Activated CD8-positive, alpha-beta memory T cell treated with anti-CD3 and anti-CD28 coated beads for 4 hours (primary cell): ENCODE data around the gene TAF6L.
A peak's percentile ranks its signal among the peaks of the same experiment; 100 is the strongest.
"Not testable (repeated sequence)": the region's sequence is repeated elsewhere in the genome, so short reads cannot be mapped to it uniquely, and the experiment has no call there.

Source experiments
- DNase-seq, 2 donors: peaks; one replicate each; pipeline ENCODE4 v3.0.0-alpha.2; 2020; ENCODE audit warnings: low read depth in 2 of 2

TAF6L gene

DNA sequence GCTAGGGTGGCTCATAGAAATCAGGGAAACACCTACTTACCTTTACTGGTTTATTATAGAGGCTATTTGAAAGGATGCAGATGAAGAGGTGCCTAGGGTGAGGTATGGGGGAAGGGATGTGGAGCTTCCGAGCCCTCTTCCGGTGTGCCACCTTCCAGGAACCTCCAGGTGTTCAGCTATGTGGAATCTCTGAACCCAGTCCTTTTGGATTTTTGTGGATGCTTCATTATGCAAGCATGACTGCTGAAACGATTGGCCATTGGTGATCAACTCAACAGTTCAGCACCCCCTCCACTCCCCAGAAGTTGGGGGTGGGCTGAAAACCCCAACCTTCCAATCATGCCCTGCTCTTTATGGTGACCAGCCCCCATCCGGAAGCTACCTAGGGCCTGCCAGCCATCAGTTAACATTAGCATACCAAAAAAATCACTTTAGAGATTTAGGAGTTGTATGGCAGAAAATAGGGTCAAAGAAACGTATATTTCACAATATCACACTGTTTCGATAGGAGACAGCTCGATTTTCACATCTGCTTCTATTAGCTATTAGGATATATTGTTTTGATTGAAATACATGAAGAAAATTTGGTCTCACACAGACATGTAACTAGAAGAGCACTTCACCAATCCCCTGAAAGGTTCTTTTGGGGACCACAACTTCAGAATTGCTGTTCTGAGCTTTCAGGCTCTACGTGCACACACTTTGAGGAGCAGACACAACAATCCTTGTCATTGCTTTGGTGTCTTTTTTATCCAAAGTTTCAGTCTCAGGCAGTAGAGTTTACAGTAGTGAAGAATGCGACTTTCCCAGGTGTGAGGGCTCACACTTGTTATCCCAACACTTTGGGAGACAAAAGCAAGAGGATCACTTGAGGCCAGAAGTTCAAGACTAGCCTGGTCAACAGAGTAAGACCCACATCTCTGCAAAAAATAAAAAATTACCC lies 13.1 kb upstream of the TAF6L start:
- no peak for DNase-seq

DNA sequence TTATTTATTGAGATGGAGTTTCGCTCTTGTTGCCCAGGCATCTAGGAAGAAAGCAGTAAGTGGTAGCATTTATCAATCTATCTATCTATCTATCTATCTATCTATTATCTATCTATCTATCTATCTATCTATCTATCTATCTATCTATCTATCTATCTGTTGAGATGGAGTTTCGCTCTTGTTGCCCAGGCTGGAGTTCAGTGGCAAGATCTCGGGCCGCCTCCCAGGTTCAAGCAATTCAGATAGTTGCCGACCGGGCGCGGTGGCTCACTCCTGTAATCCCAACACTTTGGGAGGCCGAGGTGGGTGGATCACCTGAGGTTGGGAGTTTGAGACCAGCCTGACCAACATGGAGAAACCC lies 10.3 kb upstream of the TAF6L start:
- not testable (repeated sequence) for DNase-seq

DNA sequence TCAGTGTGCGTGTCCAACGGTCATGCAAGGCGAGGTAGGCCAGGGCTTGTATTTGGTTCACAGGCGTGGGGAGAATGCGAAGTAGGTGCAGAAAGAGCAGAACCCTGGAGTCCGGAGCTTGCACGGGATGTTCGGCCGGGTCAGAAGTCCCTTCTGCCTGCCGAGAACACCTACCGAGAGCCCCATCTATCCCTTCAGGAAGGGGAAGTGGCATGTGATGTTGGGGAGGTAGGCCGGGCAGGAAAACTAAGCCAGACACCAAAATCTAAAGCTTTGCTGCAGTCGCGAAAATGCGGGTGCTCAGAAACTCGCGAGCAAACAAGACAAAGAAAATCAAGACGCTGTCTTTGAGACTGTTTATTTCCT lies 435 bp upstream of the TAF6L start:
- no peak for DNase-seq

DNA sequence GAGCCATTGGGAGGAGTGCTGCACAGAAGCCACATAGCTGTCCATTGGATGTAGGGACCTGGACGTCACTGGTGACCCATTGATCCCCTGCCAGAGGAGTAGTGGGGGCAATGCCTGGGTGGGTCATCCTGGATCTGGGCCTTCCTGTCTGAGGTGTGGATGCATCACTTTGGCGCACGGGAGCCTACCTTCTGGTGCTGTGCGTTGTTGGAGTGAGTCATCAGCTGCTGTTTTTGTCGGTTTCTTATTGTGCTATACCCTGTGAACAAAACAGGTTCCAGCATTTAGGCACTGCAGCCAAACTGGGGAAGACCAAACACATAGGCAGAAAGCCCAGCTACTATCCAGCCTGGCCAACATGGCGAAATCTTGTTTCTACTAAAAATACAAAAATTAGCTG lies 3.2 kb downstream of the TAF6L start:
- DNase-seq = no peak

DNA sequence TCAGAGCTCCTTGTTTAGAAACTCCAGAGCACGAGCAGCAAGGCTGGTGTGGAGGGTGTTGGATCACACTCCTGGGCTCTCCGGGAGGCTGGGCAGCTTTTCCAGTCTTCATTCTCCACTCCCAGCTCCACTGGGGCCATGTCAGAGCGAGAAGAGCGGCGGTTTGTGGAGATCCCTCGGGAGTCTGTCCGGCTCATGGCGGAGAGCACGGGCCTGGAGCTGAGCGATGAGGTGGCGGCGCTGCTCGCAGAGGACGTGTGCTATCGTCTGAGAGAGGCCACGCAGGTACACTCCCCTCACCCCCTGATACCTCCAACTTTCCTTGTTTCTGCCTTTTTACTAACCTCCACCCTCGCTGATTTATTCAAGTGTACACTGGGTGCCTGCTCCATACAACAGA lies 4.5 kb downstream of the TAF6L start:
- DNase-seq = no peak

DNA sequence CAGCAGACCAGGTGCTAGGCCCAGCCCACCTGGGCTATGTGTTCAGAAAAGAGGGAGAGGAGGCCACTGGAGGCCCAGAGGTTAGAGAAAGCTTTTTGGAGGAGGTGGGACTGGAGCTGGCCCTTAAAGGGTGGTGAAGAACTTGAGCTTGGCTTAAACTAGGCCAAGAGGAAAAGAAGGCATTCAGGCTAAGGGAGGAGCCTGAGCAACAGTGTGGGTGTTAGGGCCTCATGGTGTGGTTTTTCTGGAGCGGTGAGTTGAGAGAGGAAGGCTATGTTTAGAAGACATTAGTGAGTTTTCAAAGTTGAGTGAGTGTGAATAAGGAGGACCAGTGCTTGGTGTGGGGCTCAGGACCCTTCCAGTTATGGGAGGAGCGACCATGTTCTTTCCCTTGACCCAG lies 6.2 kb downstream of the TAF6L start:
- no peak for DNase-seq

DNA sequence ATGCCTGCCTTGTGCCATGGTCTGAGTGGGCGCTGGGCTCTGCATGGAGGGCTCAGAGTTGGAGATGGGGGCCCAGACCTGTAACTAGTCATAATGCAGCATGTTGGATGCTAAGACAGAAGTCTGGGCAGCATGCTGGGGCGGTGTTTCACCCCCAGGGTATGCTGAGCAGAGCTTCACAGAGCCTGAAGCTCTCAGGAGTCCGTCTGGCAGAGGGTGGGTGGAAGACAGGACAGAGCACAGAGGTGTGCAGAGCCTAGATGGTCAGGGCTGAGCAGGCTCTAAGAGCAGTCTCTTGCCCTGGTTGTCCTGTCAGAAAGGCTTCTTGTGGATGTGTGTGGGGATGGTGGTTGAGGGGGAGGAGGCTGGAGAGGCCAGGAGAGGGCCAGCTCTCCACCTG lies 7.2 kb downstream of the TAF6L start:
- DNase-seq = no peak

DNA sequence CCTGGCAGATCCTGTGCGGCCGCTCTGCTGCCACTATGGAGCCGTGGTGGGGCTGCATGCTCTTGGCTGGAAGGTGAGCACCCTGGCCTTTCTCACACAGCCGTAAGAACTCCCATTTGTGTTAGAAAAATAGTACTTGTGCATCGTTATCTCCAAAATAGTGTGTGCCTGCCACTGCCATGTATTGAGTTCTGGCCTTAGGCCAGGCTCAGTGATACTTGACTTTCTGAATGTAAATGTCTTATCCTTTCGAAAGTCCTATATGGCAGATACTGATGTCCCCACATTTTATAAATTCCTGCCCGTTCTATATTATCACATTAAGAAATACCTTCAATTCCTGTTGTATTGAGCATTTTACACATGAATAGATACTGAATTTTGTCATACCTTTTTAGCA lies 11.6 kb downstream of the TAF6L start:
- DNase-seq = no peak

DNA sequence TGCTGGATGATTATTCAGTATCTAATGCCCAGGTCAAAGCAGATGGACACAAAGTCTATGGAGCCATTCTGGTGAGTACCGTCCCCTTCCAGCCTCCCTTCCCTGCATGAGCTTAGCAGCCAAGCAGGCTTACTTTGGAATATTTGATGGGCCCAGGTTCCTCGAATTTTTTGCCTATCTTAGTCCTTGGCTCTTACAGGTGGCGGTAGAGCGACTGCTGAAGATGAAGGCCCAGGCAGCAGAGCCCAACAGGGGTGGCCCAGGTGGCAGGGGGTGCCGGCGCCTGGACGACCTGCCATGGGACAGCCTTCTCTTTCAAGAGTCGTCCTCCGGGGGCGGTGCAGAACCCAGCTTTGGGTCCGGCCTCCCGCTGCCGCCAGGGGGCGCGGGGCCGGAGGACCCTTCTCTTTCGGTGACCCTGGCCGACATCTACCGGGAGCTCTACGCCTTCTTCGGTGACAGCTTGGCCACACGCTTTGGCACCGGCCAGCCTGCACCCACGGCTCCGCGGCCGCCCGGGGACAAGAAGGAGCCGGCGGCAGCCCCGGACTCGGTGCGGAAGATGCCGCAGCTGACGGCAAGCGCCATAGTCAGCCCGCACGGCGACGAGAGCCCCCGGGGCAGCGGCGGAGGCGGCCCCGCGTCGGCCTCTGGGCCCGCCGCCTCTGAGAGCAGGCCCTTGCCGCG lies 15.3 kb downstream of the TAF6L start:
- DNase-seq = peak; percentile 69 to 73

DNA sequence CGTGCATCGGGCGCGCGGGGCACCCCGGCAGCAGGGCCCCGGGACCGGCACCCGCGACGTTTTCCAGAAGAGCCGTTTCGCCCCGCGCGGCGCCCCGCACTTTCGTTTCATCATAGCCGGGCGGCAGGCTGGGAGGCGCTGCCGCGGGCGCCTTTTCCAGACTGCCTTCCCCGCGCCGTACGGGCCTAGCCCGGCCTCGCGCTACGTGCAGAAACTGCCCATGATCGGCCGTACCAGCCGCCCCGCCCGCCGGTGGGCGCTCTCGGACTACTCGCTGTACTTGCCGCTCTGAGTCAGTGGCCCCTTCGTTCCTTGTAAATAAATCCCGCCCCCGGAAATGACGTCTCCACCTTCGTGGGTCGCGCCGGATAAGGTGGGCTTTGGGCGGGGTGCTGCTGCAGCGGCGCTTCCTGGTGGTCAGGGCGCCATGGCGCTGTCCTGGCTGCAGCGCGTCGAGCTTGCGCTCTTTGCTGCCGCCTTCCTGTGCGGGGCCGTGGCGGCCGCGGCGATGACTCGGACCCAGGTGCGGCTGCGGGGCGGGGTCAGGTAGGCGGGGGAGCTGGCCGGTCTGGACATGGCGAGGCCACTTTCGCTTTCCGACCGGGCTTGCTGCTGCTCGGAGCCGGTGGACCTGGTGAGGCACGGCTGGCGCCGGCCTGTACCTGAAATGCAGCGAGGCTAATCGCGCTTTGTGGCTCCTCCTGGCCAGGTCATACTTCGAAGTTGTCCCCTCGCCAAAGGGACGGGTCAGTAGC lies 16.0 kb downstream of the TAF6L start, which contains the start of gene TMEM179B:
TMEM179B (plus strand) TSS at position 398 of the 755 bp plus-strand sequence; CDS start at position 428, 30 bp downstream.
- DNase-seq = peak; percentile 98 to 99

DNA sequence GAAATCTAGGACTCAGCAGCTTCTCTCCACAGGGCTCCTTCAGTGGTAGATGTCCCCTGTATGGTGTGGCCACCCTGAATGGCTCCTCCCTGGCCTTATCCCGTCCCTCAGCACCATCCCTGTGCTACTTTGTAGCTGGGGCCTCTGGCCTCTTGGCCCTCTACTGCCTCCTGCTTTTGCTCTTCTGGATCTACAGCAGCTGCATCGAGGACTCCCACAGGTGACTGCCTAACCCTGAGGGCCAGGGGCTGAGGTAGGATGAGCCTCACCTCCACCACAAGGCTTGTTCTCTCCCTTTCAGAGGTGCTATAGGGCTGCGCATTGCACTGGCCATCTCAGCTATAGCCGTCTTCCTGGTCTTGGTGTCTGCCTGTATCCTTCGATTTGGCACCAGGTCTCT lies 17.8 kb downstream of the TAF6L start:
- no peak for DNase-seq

DNA sequence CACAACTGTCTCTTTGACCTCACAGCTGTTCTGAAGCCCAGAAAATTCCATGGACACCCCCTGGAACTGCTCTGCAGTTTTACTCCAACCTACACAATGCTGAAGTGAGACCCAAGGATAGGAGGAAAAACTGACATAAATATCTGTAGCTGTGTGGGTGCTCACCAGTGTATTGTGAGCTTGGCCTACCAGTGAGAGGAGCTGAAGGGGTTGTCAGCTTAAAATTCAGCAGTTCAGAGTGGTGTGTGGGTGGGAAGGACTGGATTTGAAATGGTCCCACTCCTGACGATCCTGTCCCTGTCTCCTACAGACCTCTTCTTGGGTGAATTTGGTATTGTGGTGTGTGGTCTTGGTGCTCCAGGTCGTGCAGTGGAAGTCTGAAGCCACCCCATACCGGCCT lies 18.4 kb downstream of the TAF6L start:
- no peak for DNase-seq

DNA sequence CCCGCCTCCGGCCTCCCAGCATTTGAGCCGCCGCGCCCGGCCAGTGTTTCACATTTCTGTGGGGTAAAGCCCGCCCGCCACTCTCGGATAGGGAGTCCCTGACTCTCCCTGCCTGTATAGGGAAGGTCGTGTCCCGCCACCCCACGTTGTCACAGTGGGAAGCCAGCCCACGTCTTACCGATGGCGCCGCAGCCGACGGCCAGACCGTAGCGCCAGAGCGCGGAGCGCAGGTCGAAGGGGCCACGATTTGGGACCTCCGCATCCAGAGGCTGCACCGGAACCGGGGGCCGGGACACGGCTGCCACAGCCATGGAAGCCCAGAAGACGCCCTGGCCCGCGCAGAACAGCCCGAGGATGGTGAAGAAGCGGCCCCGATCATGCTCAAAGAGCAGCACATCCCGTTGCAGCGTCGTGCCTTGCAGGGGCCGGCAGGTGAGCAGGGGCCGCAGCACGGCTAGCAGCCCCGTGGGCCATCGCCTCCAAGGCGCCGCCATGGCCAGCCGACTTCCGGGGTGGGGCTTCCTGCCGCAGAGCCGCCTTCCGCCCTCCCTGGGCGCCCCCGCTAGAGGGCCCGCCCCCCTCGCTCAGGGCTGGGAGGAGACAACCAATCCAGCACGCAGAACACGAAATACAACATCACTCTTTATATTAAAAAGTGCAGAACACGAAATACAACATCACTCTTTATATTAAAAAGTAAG lies 20.5 kb downstream of the TAF6L start, which contains the start of gene TMEM223:
TMEM223 (minus strand) TSS at position 506 of the 701 bp plus-strand sequence; CDS start at position 494, 12 bp downstream.
- peak; percentile 78 to 83 for DNase-seq

DNA sequence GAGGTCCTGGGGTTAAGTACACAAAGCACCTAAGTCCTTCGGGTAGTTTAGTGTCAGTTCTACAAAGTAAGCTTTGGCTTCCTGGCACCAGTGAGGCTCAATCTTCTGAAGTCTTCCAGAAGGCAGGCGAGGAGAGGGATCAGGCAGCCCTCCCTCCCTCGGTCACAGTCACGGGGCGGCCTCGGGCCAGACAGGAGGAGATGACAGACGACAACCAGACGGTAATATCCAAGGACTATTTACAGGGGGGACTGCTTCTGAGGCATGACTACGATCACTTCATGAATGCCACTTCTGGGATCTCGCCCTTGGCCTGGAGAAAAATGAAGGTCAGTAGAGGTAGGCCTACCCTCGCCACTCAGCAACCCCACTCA lies 21.0 kb downstream of the TAF6L start:
- no peak for DNase-seq

DNA sequence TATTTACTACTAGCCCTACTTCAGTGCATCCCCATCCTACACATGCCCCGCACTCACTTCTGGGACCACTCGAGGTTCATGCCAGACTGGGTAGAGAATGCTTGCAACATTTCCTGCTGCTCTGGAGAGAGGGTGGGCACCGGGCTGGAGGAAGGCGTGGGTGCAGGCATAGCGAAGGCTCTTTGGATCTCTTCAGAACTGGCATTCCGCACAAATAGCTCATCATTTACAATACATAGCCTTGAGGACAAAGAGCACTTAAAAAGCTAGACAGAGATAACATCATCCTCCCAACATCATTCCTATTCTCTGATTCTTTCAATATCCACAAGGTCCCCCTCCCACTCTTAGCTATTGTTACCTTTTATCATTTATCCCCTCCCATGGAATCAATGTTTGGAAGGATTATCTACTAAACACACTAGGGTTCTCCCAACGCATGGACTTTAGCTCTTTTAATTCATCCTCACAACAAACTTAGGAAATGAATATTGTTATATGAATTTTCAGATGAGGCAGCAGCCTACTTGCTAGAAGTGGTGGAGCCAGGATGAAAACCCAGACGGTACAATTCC lies 23.1 kb downstream of the TAF6L start:
- DNase-seq = no peak

DNA sequence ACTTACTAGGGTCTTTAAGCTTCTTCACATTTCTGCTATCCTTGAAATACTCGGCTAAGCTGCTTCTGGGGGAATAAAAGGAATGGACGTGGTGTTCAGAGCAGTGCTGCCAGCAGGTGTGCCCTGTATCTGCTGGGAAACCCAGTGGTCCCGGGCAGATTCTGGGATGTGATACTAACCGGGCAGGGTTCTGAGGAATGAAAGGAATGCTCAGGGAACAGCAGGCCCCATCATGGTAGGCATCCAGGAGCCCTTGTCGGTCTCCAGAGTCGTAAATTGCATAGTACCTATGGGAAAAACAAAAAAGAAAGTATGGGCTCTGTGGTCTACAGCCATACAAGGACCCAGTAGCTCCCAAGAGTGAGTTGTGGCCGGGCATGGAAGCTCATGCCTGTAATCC lies 25.1 kb downstream of the TAF6L start:
- DNase-seq = no peak

DNA sequence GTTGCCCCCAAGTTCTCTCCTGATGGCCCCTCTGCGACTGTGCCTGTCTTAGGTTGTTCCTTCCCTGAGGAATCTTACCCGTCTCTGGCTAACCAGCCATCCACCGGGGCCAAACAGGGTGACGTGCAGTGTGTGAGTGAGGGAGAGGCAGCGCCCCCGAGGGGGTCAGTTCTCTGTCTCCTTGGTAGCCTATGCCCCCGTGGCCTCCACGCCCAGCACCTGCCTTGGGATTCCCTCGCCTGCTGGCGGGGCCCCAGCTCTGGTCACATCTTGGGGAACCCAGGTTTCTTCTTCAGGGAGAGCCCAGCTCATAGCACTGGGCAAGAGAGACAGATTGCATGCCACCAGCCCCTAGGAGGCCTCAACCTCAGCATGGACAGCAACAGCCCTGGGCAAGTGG lies 28.3 kb downstream of the TAF6L start:
- no peak for DNase-seq

DNA sequence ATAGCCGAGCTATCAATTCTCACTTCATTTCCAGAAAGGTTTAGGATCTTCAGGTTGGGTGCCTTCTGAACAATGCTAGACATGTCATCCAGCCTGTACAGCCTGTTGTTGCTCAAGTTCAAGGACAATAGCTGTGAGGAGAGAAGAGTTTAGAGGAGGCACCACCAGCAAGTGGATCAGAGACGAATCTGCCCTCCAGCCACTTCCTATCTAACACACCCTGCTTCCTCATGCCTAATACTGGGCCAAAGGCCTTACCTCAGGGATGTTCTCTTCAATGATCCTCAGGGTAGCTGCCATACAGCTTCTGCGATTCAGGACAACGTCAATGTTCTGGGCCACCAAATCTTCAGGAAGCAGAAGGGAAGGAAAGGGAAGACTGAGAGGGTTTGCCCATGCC lies 29.9 kb downstream of the TAF6L start:
- DNase-seq = no peak

DNA sequence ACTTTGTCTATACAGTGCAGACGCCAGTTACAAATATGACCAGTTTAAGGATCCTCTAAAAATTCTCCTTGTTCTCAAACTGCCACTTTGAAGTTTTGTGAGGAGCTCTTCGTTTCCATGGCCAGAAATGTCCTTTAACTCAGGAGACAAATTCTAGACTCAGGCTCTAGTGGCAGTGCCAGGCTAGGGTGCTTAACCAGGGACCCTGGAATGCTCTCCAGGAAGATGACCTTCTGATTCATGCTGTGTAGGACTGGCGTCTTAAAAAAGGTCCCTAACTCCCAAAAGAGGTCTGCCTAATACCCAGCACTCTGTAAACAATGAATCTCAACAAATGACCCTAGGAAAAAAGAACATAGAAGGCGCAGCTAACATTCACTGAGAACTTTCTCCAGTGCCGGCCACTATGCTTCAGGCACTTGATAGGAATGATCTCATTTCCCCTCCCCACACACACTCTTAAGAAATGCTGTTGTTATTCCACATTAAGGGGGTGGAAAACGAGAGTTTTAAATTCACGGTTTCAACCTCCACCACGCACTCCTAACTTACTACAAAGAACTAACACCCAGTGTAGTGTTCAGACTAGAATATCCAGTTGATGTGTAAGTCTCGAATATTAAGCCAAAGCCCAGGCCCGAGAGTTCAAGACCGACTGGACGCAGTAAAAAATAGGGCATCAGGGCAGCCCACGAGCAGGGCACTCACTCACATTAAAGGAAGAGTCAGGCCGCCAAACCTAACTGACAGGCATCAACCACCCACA lies 33.3 kb downstream of the TAF6L start:
- DNase-seq = no peak

DNA sequence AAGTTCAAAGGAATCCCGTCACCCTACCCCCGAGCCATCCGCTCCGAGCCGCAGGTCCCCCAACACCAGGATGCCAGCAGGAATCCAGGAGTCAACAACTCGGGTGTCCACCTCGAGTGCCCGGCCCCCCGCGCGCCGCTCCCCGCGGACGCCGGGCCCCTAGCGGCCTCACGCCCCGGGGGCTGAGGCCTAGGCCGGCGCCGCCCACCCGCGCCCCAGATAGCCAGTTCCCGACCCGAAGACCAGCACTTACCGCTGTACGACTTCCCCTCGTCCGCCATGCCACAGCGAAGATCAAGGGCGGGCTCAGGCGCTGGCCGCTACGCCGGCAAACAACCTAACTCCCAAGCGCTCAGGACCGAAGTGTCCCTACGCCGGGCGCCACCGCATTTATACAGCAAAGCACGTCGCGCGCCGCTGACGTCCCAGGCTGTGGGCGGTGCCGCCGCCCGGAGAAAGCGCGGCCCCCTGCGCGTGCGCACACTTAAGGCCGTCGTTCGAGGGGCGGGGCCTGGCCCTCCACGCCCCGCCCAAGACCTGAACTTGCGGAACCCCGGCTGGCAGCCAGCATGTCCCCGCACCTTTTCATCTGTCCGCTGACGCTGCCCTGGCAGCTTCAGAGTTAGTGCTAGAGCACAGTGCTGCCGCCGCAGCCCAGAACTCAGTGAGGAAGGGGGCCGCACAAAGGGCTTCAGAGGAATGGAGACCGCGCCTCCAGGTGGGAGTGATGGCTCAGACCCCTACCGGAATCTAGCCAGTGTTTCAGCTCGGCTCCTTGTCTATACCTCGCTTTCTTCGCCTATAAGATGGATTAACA lies 34.1 kb downstream of the TAF6L start, which contains the start of gene NXF1:
NXF1 (minus strand) TSS at position 365 of the 817 bp plus-strand sequence; CDS start at position 281, 84 bp downstream.
- peak; percentile 87 for DNase-seq
